Thymus (tissue), 11 donors: ENCODE results near the gene CREB3. TPM values are rescaled to one million over a fixed set of nuclear protein-coding genes. Genes with fewer than 3 reads are reported as not detected.

Experiments
- DNase-seq, 9 donors: peaks; one replicate each; pipeline ENCODE4 v3.0.0-alpha.2; 2013; ENCODE audit warnings: low spot score in 9 of 9, low read depth in 6 of 9, missing footprints in 1 of 9
- H3K27ac ChIP-seq, 2 donors: one replicate each; pipeline ENCODE4 v1.5.1; 2013; ENCODE audit warnings: control low read depth in 1 of 2, low read depth in 1 of 2, low read length in 1 of 2, mild to moderate bottlenecking in 1 of 2, moderate library complexity in 1 of 2
- H3K27me3 ChIP-seq, 2 donors: one replicate each; pipeline ENCODE4 v1.5.1; 2013; ENCODE audit warnings: low read length in 1 of 2; ENCODE audit not compliant: control insufficient read depth in 2 of 2, insufficient read depth in 1 of 2
- H3K36me3 ChIP-seq, 2 donors: one replicate each; pipeline ENCODE4 v1.5.1; 2013; ENCODE audit warnings: low read length in 1 of 2, mild to moderate bottlenecking in 1 of 2, moderate library complexity in 1 of 2; ENCODE audit not compliant: control insufficient read depth in 2 of 2, insufficient read depth in 2 of 2
- H3K4me1 ChIP-seq, 2 donors: one replicate each; pipeline ENCODE4 v1.5.1; 2013; ENCODE audit warnings: low read length in 2 of 2; ENCODE audit not compliant: control insufficient read depth in 2 of 2, insufficient read depth in 2 of 2
- H3K4me3 ChIP-seq, 2 donors: one replicate each; pipeline ENCODE4 v1.5.1; 2013; ENCODE audit warnings: low read length in 2 of 2, control low read depth in 1 of 2, mild to moderate bottlenecking in 1 of 2
- H3K9me3 ChIP-seq, 2 donors: one replicate each; pipeline ENCODE4 v1.5.1; 2013; ENCODE audit warnings: low read length in 1 of 2, mild to moderate bottlenecking in 1 of 2; ENCODE audit not compliant: control insufficient read depth in 2 of 2, insufficient read depth in 1 of 2
- WGBS: extraction: QIAGEN DNeasy Blood & Tissue Kit; methylation state at CpG from one replicate; pipeline ENCODE4 v1.1.7; 2013; 5-methylcytosine and 5-hydroxymethylcytosine counted together
- polyA plus RNA-seq: library from polyadenylated mRNA; stranded (reverse); fragments of 200-250 nt; gene quantifications from one replicate; pipeline ENCODE4 v1.2.3, GENCODE V29; 2013
- total RNA-seq: library from RNA; stranded (reverse); fragments of 120-200 nt; gene quantifications from one replicate; pipeline ENCODE4 v1.2.4, GENCODE V29; 2013
- donor health status: healthy.

Gene CREB3
- total and polyA plus RNA-seq, 2 donors, result 23.2 to 25.6 TPM

- no peaks in the 10 kb centered on the region for H3K9me3 ChIP-seq
- no peak for DNase-seq
- WGBS, result 98% methylated on average over 4 of the region's 4 CpGs
- no peak overlapping the region for H3K4me3 ChIP-seq
- peaks cover 91 to 95% of the 10 kb centered on the region in 2 donors for H3K36me3 ChIP-seq
- H3K27me3 ChIP-seq, result no peaks in the 10 kb centered on the region
- no peak overlapping the region for H3K27ac ChIP-seq
- H3K4me1 ChIP-seq, result no peaks in the 10 kb centered on the region
Observed at GRCh38 chr9:35708146-35708545, 24.3 kb upstream of the CREB3 start.

GRCh38 chr9:35710818-35711500, 21.5 kb upstream of the CREB3 start:
- no peak overlapping the region for H3K27ac ChIP-seq

GRCh38 chr9:35711501-35712428, 20.7 kb upstream of the CREB3 start:
- H3K27me3 ChIP-seq, result no peaks in the 10 kb centered on the region
- H3K4me1 ChIP-seq, result no peaks in the 10 kb centered on the region
- WGBS, result 97% methylated on average over 21 of the region's 21 CpGs
- no peak overlapping the region for H3K27ac ChIP-seq
- H3K9me3 ChIP-seq, result no peaks in the 10 kb centered on the region
- H3K36me3 ChIP-seq, result peaks cover 86 to 94% of the 10 kb centered on the region in 2 donors
- no peak for DNase-seq
- no peak overlapping the region for H3K4me3 ChIP-seq

More at GRCh38 chr9:35710818-35711500, 21.5 kb upstream of the CREB3 start:
- H3K27me3 ChIP-seq, result no peaks in the 10 kb centered on the region
- 96% methylated on average over 7 of the region's 7 CpGs for WGBS
- DNase-seq, result no peak
- no peaks in the 10 kb centered on the region for H3K9me3 ChIP-seq
- no peak overlapping the region for H3K4me3 ChIP-seq
- H3K36me3 ChIP-seq, result peaks cover 86 to 94% of the 10 kb centered on the region in 2 donors
- no peaks in the 10 kb centered on the region for H3K4me1 ChIP-seq

GRCh38 chr9:35712762-35713400, 19.6 kb upstream of the CREB3 start:
- no peak overlapping the region for H3K4me3 ChIP-seq
- H3K27ac ChIP-seq, result no peak overlapping the region
- 99% methylated on average over 11 of the region's 11 CpGs for WGBS
- no peaks in the 10 kb centered on the region for H3K9me3 ChIP-seq
- H3K27me3 ChIP-seq, result no peaks in the 10 kb centered on the region
- DNase-seq, result no peak
- peaks cover 86 to 94% of the 10 kb centered on the region in 2 donors for H3K36me3 ChIP-seq
- H3K4me1 ChIP-seq, result no peaks in the 10 kb centered on the region

GRCh38 chr9:35713578-35713977, 18.9 kb upstream of the CREB3 start:
- no peak for DNase-seq
- Histone ChIP-seq H3K9me3 (no peaks in the 10 kb centered on the region), H3K4me3 (no peak overlapping the region), H3K36me3 (peaks cover 86 to 94% of the 10 kb centered on the region in 2 donors), H3K4me1 (no peaks in the 10 kb centered on the region), H3K27me3 (no peaks in the 10 kb centered on the region), H3K27ac (no peak overlapping the region)
- 98% methylated on average over 3 of the region's 3 CpGs for WGBS

GRCh38 chr9:35714123-35714522, 18.3 kb upstream of the CREB3 start:
- no peak for DNase-seq
- Histone ChIP-seq H3K27ac (no peak overlapping the region), H3K9me3 (no peaks in the 10 kb centered on the region), H3K4me1 (no peaks in the 10 kb centered on the region), H3K36me3 (peaks cover 87 to 94% of the 10 kb centered on the region in 2 donors), H3K4me3 (no peak overlapping the region), H3K27me3 (no peaks in the 10 kb centered on the region)
- WGBS, result 98% methylated on average over 6 of the region's 6 CpGs

- no peak overlapping the region for H3K4me3 ChIP-seq
- H3K36me3 ChIP-seq, result peaks cover 92 to 97% of the 10 kb centered on the region in 2 donors
- no peaks in the 10 kb centered on the region for H3K9me3 ChIP-seq
- 98% methylated on average over 13 of the region's 13 CpGs for WGBS
- H3K4me1 ChIP-seq, result no peaks in the 10 kb centered on the region
- no peak for DNase-seq
- H3K27me3 ChIP-seq, result no peaks in the 10 kb centered on the region
- H3K27ac ChIP-seq, result no peak overlapping the region
Observed at GRCh38 chr9:35714579-35715252, 17.8 kb upstream of the CREB3 start.

- Histone ChIP-seq H3K36me3 (peaks cover 93 to 99% of the 10 kb centered on the region in 2 donors), H3K27ac (no peak overlapping the region), H3K4me1 (no peaks in the 10 kb centered on the region), H3K27me3 (no peaks in the 10 kb centered on the region), H3K4me3 (no peak overlapping the region), H3K9me3 (no peaks in the 10 kb centered on the region)
- 98% methylated on average over 4 of the region's 4 CpGs for WGBS
- DNase-seq, result no peak
Observed at GRCh38 chr9:35716230-35716629, 16.2 kb upstream of the CREB3 start.
